ENCODE data around the gene PAK1. TPM values are rescaled to one million over a fixed set of nuclear protein-coding genes. Genes with fewer than 3 reads are reported as not detected.

Gene PAK1
- total and polyA plus RNA-seq, 2 donors (not counting 1 experiment from before 2014, with no cell fraction given) = 34.6 to 37.7 TPM

DNA sequence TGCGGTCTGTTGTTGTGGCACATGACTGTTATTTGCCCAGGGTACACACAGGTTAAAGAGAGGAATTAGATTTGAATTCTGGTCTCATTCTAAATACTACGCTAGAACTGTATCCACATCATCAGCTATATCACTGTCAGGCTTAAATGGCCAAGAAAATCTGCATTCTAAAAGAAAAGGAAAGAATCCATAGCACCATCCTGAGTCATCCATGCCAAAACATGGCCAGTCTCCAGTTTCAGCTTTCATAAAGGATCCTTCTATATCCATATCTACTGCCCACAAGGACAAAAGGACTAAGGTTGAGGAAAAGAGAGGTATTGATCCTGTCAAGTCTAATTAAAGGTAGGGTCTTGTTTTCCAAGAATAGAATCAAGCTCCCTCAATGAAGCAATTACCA, 98.8 kb downstream of the PAK1 start:
- Histone ChIP-seq H3K27me3 (ENCODE audit: control insufficient read depth, insufficient read depth, low read length) (no peaks in the 10 kb centered on the region), H2AFZ (ENCODE audit: low read length) (no peak overlapping the region), H4K20me1 (ENCODE audit: control insufficient read depth, extremely low read depth, insufficient read depth, low read length) (no peaks in the 10 kb centered on the region), H3K27ac (ENCODE audit: insufficient read depth, low read length) (no peak overlapping the region), H3K4me2 (ENCODE audit: extremely low read depth, insufficient read depth, low read length) (no peak overlapping the region), H3K9ac (ENCODE audit: insufficient read depth, low read length) (no peak overlapping the region), H3K36me3 (ENCODE audit: control insufficient read depth, insufficient read depth, low read length) (no peaks in the 10 kb centered on the region), H3K9me3 (ENCODE audit: control insufficient read depth, insufficient read depth, low read depth, low read length) (no peaks in the 10 kb centered on the region), H3K4me1 (ENCODE audit: control insufficient read depth, extremely low read depth, insufficient read depth, low read length) (peaks cover 2% of the 10 kb centered on the region), H3K79me2 (ENCODE audit: control insufficient read depth, insufficient read depth, low read length) (no peaks in the 10 kb centered on the region), H3K4me3 (replicated peaks in 1 of 4; ENCODE audit: control extremely low read depth in 1 of 4, insufficient read depth in 1 of 4, low read depth in 3 of 4, low read length in 4 of 4) (no peak overlapping the region)
- no peak for TF ChIP-seq EZH2 (IDR thresholded peaks at IDR 0.05; ENCODE audit: low read length, missing control alignments)
- TF ChIP-seq, protein P1, sequence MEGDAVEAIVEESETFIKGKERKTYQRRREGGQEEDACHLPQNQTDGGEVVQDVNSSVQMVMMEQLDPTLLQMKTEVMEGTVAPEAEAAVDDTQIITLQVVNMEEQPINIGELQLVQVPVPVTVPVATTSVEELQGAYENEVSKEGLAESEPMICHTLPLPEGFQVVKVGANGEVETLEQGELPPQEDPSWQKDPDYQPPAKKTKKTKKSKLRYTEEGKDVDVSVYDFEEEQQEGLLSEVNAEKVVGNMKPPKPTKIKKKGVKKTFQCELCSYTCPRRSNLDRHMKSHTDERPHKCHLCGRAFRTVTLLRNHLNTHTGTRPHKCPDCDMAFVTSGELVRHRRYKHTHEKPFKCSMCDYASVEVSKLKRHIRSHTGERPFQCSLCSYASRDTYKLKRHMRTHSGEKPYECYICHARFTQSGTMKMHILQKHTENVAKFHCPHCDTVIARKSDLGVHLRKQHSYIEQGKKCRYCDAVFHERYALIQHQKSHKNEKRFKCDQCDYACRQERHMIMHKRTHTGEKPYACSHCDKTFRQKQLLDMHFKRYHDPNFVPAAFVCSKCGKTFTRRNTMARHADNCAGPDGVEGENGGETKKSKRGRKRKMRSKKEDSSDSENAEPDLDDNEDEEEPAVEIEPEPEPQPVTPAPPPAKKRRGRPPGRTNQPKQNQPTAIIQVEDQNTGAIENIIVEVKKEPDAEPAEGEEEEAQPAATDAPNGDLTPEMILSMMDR (conservative IDR thresholded peaks at IDR 0.05 in 1 of 2, IDR thresholded peaks at IDR 0.05 in 1 of 2; ENCODE audit: low read depth in 1 of 2, low read length in 2 of 2) = no peak
- peak; percentile 33 to 68 for DNase-seq (ENCODE audit: low read depth in 2 of 2)

DNA sequence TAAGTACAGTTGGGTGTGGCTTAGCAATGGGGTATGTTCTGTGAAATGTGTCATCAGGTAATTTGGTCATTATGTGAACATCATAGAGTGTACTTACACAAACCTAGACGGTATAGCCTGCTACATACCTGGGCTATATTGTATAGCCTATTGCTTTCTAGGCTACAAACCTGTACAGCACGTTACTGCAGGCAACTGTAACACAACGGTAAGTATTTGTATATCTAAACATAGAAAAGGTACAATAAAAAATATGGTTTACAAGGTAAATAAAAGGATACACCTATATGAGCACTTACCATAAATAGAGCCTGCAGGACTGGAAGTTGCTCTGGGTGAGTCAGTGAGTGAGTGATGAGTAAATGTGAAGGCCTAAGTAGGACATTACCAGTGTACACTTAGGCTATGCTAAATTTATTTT, 99.3 kb downstream of the PAK1 start:
- Histone ChIP-seq H3K9me3 (ENCODE audit: control insufficient read depth, insufficient read depth, low read depth, low read length) (no peaks in the 10 kb centered on the region), H3K4me2 (ENCODE audit: extremely low read depth, insufficient read depth, low read length) (no peak overlapping the region), H3K4me1 (ENCODE audit: control insufficient read depth, extremely low read depth, insufficient read depth, low read length) (peaks cover 2% of the 10 kb centered on the region), H4K20me1 (ENCODE audit: control insufficient read depth, extremely low read depth, insufficient read depth, low read length) (no peaks in the 10 kb centered on the region), H3K4me3 (replicated peaks in 1 of 4; ENCODE audit: control extremely low read depth in 1 of 4, insufficient read depth in 1 of 4, low read depth in 3 of 4, low read length in 4 of 4) (no peak overlapping the region), H3K36me3 (ENCODE audit: control insufficient read depth, insufficient read depth, low read length) (no peaks in the 10 kb centered on the region), H3K27ac (ENCODE audit: insufficient read depth, low read length) (no peak overlapping the region), H3K27me3 (ENCODE audit: control insufficient read depth, insufficient read depth, low read length) (no peaks in the 10 kb centered on the region), H3K9ac (ENCODE audit: insufficient read depth, low read length) (no peak overlapping the region), H3K79me2 (ENCODE audit: control insufficient read depth, insufficient read depth, low read length) (no peaks in the 10 kb centered on the region), H2AFZ (ENCODE audit: low read length) (no peak overlapping the region)
- TF ChIP-seq, protein P1 (conservative IDR thresholded peaks at IDR 0.05 in 1 of 2, IDR thresholded peaks at IDR 0.05 in 1 of 2; ENCODE audit: low read depth in 1 of 2, low read length in 2 of 2) = no peak
- no peak for TF ChIP-seq EZH2 (IDR thresholded peaks at IDR 0.05; ENCODE audit: low read length, missing control alignments)
- DNase-seq (ENCODE audit: low read depth in 2 of 2) = peak in 1 of 2 donors; percentile 61

DNA sequence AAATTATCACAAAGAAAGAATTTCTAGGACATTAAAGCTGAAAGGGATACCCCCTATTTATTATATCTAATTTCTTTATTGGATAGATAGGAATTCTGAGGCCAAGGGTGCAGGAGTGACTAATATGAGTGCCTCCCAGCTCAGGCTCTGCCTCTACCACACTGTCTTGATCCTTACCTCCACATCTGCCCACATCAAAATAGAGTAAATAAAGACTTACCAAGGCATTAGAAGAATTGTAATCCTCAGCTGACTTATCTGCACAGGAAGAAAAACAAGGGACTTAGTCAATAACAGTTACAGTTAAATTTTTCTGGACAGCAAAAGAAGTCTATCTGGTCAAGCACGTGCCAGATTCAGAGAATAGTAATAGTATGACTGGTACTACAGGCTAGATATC, 99.8 kb downstream of the PAK1 start:
- H4K20me1 ChIP-seq (ENCODE audit: control insufficient read depth, extremely low read depth, insufficient read depth, low read length) = no peaks in the 10 kb centered on the region
- H3K27me3 ChIP-seq (ENCODE audit: control insufficient read depth, insufficient read depth, low read length) = no peaks in the 10 kb centered on the region
- TF ChIP-seq EZH2 (IDR thresholded peaks at IDR 0.05; ENCODE audit: low read length, missing control alignments) = no peak
- TF ChIP-seq, protein P1 (conservative IDR thresholded peaks at IDR 0.05 in 1 of 2, IDR thresholded peaks at IDR 0.05 in 1 of 2; ENCODE audit: low read depth in 1 of 2, low read length in 2 of 2) = no peak
- no peaks in the 10 kb centered on the region for H3K9me3 ChIP-seq (ENCODE audit: control insufficient read depth, insufficient read depth, low read depth, low read length)
- H3K36me3 ChIP-seq (ENCODE audit: control insufficient read depth, insufficient read depth, low read length) = no peaks in the 10 kb centered on the region
- H3K79me2 ChIP-seq (ENCODE audit: control insufficient read depth, insufficient read depth, low read length) = no peaks in the 10 kb centered on the region
- H3K9ac ChIP-seq (ENCODE audit: insufficient read depth, low read length) = no peak overlapping the region
- no peak overlapping the region for H3K4me2 ChIP-seq (ENCODE audit: extremely low read depth, insufficient read depth, low read length)
- DNase-seq (ENCODE audit: low read depth in 2 of 2) = peak in 1 of 2 donors; percentile 58
- no peak overlapping the region for H3K27ac ChIP-seq (ENCODE audit: insufficient read depth, low read length)
- peaks cover 2% of the 10 kb centered on the region for H3K4me1 ChIP-seq (ENCODE audit: control insufficient read depth, extremely low read depth, insufficient read depth, low read length)
- no peak overlapping the region for H3K4me3 ChIP-seq (replicated peaks in 1 of 4; ENCODE audit: control extremely low read depth in 1 of 4, insufficient read depth in 1 of 4, low read depth in 3 of 4, low read length in 4 of 4)
- H2AFZ ChIP-seq (ENCODE audit: low read length) = no peak overlapping the region
